Panc1 (cell line): ENCODE data around the gene GLIPR1L1.

Experiments
- CTCF ChIP-seq: fragments of 450-650 bp; IDR thresholded peaks from 2 replicates; pipeline ENCODE4 v1.5.1; 2017; ENCODE audit warnings: mild to moderate bottlenecking
- POLR2AphosphoS5 ChIP-seq: IDR thresholded peaks from 2 replicates; pipeline ENCODE4 v1.6.1; 2012; ENCODE audit warnings: mild to moderate bottlenecking, low read depth, low read length, moderate library complexity
- REST ChIP-seq, 2 experiments: IDR thresholded peaks; 2 replicates each; pipeline ENCODE4 v1.6.1; 2011 to 2012; ENCODE audit warnings: low read depth in 2 of 2, control low read depth in 1 of 2, low read length in 1 of 2, mild to moderate bottlenecking in 1 of 2, moderate library complexity in 1 of 2; ENCODE audit not compliant: insufficient read depth in 1 of 2
- TCF7L2 ChIP-seq: IDR thresholded peaks from 2 replicates; pipeline ENCODE4 v1.6.1; 2011; ENCODE audit warnings: mild to moderate bottlenecking, low read depth, low read length, inconsistent platforms

GRCh38 chr12:75294797-75295196 is 39.7 kb upstream of the GLIPR1L1 start:
- TF ChIP-seq CTCF = no peak
- TF ChIP-seq REST (IDR thresholded peaks at IDR 0.05; ENCODE audit: insufficient read depth in 1 of 2, low read depth in 2 of 2, low read length in 1 of 2) = no peak
- no peak for TF ChIP-seq TCF7L2
- TF ChIP-seq POLR2AphosphoS5 = no peak
